Tibial nerve (tissue), 4 donors: ENCODE results near the gene TEX36. TPM values are rescaled to one million over a fixed set of nuclear protein-coding genes. Genes with fewer than 3 reads are reported as not detected.

Experiments
- DNase-seq, 2 donors: peaks; one replicate each; pipeline ENCODE4 v3.0.0-alpha.2; 2019; ENCODE audit warnings: low spot score in 2 of 2
- H3K27ac ChIP-seq, 4 donors: fragments of 200-600 bp; sonication (generic) in 3 of 4; one replicate each; pipeline ENCODE4 v1.5.1; 2017 to 2019; ENCODE audit warnings: mild to moderate bottlenecking in 1 of 4
- H3K27me3 ChIP-seq, 2 donors: fragments of 200-600 bp; sonication (generic) in 1 of 2; one replicate each; pipeline versions ENCODE4 v1.5.1 to v1.6.0; 2017 to 2019
- H3K36me3 ChIP-seq, 3 donors: fragments of 200-600 bp; sonication (generic); one replicate each; pipeline ENCODE4 v1.5.1; 2018 to 2019
- H3K4me1 ChIP-seq, 4 donors: fragments of 200-600 bp; sonication (generic) in 3 of 4; one replicate each; pipeline ENCODE4 v1.5.1; 2017 to 2019
- H3K4me3 ChIP-seq, 4 donors: fragments of 200-600 bp; sonication (generic) in 3 of 4; one replicate each; pipeline ENCODE4 v1.5.1; 2017 to 2019; ENCODE audit warnings: mild to moderate bottlenecking in 1 of 4, moderate library complexity in 1 of 4
- H3K9me3 ChIP-seq, 4 donors: fragments of 200-600 bp; sonication (generic) in 3 of 4; one replicate each; pipeline ENCODE4 v1.5.1; 2017 to 2019
- EP300 ChIP-seq, 2 donors: sonication (generic); formaldehyde crosslinking; IDR thresholded peaks; one replicate each; pipeline ENCODE4 v1.6.1; 2017; ENCODE audit warnings: antibody characterized with exemption in 2 of 2, mild to moderate bottlenecking in 1 of 2
- POLR2A ChIP-seq, 2 donors: fragments of 450-650 bp; IDR thresholded peaks; one replicate each; pipeline ENCODE4 v1.6.1; 2017; ENCODE audit warnings: antibody characterized with exemption in 2 of 2, mild to moderate bottlenecking in 2 of 2, moderate library complexity in 2 of 2
- WGBS, 2 donors: methylation state at CpG; one replicate each; pipeline ENCODE4 v1.1.5; 2018; 5-methylcytosine and 5-hydroxymethylcytosine counted together
- total RNA-seq, 4 donors: library from RNA; depleted of rRNA; stranded (reverse); fragments of >200 nt; gene quantifications; one replicate each; pipeline ENCODE4 v1.1.0, GENCODE V29; 2016
- TF ChIP-seq, protein P1 (sequence below), 5 experiments: fragments of 200-600 bp in 3 of 5; fragments of 450-650 bp in 2 of 5; sonication (generic) in 3 of 5; IDR thresholded peaks; one replicate each; pipeline ENCODE4 v1.5.1; 2016 to 2019; ENCODE audit warnings: antibody characterized with exemption in 5 of 5, mild to moderate bottlenecking in 3 of 5, moderate library complexity in 2 of 5

TEX36 gene
- total RNA-seq, 4 donors from 2014 or later: not detected

- Histone ChIP-seq H3K27ac (no peak overlapping the region), H3K36me3 (peaks cover 0 to 14% (median 0%) of the 10 kb centered on the region in 3 donors), H3K27me3 (no peaks in the 10 kb centered on the region), H3K4me3 (no peak overlapping the region), H3K9me3 (peaks cover 0 to 31% (median 3%) of the 10 kb centered on the region in 4 donors), H3K4me1 (no peaks in the 10 kb centered on the region)
- WGBS, 2 donors: 51 to 56% methylated on average over 5 of the region's 5 CpGs
- TF ChIP-seq, protein P1, sequence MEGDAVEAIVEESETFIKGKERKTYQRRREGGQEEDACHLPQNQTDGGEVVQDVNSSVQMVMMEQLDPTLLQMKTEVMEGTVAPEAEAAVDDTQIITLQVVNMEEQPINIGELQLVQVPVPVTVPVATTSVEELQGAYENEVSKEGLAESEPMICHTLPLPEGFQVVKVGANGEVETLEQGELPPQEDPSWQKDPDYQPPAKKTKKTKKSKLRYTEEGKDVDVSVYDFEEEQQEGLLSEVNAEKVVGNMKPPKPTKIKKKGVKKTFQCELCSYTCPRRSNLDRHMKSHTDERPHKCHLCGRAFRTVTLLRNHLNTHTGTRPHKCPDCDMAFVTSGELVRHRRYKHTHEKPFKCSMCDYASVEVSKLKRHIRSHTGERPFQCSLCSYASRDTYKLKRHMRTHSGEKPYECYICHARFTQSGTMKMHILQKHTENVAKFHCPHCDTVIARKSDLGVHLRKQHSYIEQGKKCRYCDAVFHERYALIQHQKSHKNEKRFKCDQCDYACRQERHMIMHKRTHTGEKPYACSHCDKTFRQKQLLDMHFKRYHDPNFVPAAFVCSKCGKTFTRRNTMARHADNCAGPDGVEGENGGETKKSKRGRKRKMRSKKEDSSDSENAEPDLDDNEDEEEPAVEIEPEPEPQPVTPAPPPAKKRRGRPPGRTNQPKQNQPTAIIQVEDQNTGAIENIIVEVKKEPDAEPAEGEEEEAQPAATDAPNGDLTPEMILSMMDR (IDR thresholded peaks at IDR 0.05): no peak
- TF ChIP-seq EP300 (IDR thresholded peaks at IDR 0.05) (no peak), POLR2A (IDR thresholded peaks at IDR 0.05) (no peak)
- no peak for DNase-seq
Observed at GRCh38 chr10:125708971-125709503, 26.1 kb upstream of the TEX36 start.

GRCh38 chr10:125707541-125708468 lies 24.8 kb upstream of the TEX36 start:
- WGBS, 2 donors: 46 to 59% methylated on average over 6 of the region's 6 CpGs
- Histone ChIP-seq H3K27ac (no peak overlapping the region), H3K9me3 (peaks cover 0 to 20% (median 3%) of the 10 kb centered on the region in 4 donors), H3K27me3 (no peaks in the 10 kb centered on the region), H3K36me3 (peaks cover 0 to 14% (median 0%) of the 10 kb centered on the region in 3 donors), H3K4me1 (no peaks in the 10 kb centered on the region), H3K4me3 (no peak overlapping the region)
- no peak for DNase-seq
- TF ChIP-seq, protein P1 (IDR thresholded peaks at IDR 0.05): no peak
- TF ChIP-seq EP300 (IDR thresholded peaks at IDR 0.05): no peak
- TF ChIP-seq POLR2A (IDR thresholded peaks at IDR 0.05): no peak

DNA sequence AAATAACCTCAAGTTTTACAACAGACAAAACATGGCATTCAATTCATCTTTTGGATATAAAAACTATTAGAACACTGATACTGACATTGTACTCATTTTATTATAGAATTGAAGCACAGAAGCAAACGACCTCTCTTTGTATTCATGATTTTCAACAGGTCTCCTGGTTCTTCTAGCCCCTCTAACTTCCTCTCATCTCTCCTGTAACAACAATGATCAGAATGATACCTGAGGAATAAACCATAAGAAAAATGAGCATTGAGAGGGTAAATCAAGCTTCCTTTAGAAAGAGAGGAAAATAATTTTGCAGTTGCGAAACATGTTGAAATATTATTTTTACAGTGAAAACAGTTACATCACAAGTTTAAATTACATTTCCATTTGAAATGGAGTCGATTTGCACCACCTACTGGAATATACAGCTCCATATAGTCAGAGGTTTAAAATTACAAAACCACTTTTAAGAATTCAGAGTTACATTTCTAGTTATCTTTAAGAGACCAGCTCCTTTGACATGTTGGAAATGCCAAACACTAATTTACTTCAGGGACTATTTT lies 17.5 kb upstream of the TEX36 start:
- TF ChIP-seq, protein P1 (IDR thresholded peaks at IDR 0.05): no peak
- TF ChIP-seq EP300 (IDR thresholded peaks at IDR 0.05) (no peak), POLR2A (IDR thresholded peaks at IDR 0.05) (no peak)
- no peak overlapping the region for H3K4me3 ChIP-seq
- no peaks in the 10 kb centered on the region for H3K36me3 ChIP-seq
- H3K4me1 ChIP-seq: no peaks in the 10 kb centered on the region
- 33% methylated on average over 3 of the region's 3 CpGs for WGBS, 2 donors
- H3K27me3 ChIP-seq: no peaks in the 10 kb centered on the region
- no peak for DNase-seq
- H3K27ac ChIP-seq: no peak overlapping the region
- H3K9me3 ChIP-seq: no peaks in the 10 kb centered on the region

- H3K4me3 ChIP-seq: no peak overlapping the region
- no peak overlapping the region for H3K27ac ChIP-seq
- DNase-seq: no peak
- no peaks in the 10 kb centered on the region for H3K9me3 ChIP-seq
- no peaks in the 10 kb centered on the region for H3K4me1 ChIP-seq
- H3K36me3 ChIP-seq: no peaks in the 10 kb centered on the region
- TF ChIP-seq EP300 (IDR thresholded peaks at IDR 0.05) (no peak), POLR2A (IDR thresholded peaks at IDR 0.05) (no peak)
- TF ChIP-seq, protein P1 (IDR thresholded peaks at IDR 0.05): no peak
- 81 to 84% methylated on average over 6 of the region's 6 CpGs for WGBS, 2 donors
- no peaks in the 10 kb centered on the region for H3K27me3 ChIP-seq
Observed at GRCh38 chr10:125699562-125700143, 16.7 kb upstream of the TEX36 start.
